ENCODE data around the gene TSPAN18.
A peak's percentile ranks its signal among the peaks of the same experiment; 100 is the strongest.

TSPAN18 gene

DNA sequence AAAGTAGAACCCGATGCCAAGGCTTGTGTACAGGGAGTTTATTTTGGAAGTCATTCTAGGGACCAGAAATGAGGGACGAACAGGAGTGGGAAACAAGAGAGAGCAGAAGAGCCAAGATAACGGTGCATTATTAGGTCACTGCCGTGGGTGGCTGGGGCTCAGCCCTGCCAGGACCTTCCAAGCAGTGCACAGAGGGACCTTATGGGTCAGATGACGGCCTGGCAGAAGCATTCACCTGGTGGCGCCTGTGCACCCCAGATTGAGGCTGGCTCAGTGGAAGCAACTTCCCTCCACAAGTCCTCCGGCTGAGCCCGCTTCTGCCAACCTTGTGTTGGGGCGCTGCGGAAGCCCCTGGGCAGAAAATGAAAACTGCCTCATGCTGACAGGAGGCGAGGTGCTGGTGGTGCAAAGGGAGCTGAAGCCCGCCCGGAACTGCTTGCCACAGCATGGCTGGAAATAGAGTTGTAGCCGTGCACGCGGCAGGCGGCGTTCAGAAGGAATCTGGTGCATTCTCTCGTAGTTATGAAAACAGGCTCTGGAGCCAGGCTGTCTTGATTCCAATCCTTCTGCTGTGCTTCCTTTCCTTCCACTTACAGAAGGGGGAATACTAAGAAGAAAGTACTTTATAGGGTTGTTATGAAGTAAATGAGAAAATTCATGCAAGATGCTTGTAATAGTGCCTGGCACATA lies 246.1 kb downstream of the TSPAN18 start:
- DNase-seq (ENCODE audit: low read depth), result peak; percentile 17
- TF ChIP-seq CTCF (conservative IDR thresholded peaks at IDR 0.05; ENCODE audit: low read length), result no peak
- no peak overlapping the region for H3K4me3 ChIP-seq (ENCODE audit: low read length)

GRCh38 chr11:44973632-44974401 lies 247.1 kb downstream of the TSPAN18 start:
- no peak for DNase-seq (ENCODE audit: low read depth)
- H3K4me3 ChIP-seq (ENCODE audit: low read length), result no peak overlapping the region
- TF ChIP-seq CTCF (conservative IDR thresholded peaks at IDR 0.05; ENCODE audit: low read length), result no peak

- DNase-seq (ENCODE audit: low read depth), result no peak
- H3K4me3 ChIP-seq (ENCODE audit: low read length), result no peak overlapping the region
- TF ChIP-seq CTCF (conservative IDR thresholded peaks at IDR 0.05; ENCODE audit: low read length), result no peak
Measured at GRCh38 chr11:44974402-44975000, 247.7 kb downstream of the TSPAN18 start.

DNA sequence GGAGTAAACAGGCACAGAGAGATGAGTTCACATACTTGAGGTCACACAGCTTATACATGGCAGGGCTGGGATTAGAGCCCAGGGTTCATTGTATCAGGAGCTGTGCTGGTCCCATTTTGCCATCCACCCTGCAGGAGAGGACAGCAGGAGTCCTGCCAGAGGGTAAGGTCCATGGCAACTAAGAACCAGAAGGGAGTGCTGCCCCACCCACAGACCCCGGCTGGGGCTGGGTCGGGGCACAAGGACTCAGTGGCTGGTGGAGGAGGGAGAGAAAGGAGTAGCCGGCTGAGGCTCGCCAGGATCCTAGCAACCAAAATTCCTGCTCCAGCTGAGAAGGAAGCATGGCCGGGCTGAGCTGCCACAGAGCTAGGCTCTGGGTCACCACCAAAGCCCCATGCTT lies 249.8 kb downstream of the TSPAN18 start:
- DNase-seq (ENCODE audit: low read depth), result no peak
- TF ChIP-seq CTCF (conservative IDR thresholded peaks at IDR 0.05; ENCODE audit: low read length), result no peak

GRCh38 chr11:44977493-44977984 lies 250.8 kb downstream of the TSPAN18 start:
- no peak overlapping the region for H3K4me3 ChIP-seq (ENCODE audit: low read length)
- no peak for DNase-seq (ENCODE audit: low read depth)
- peak; percentile 18 for TF ChIP-seq CTCF (conservative IDR thresholded peaks at IDR 0.05; ENCODE audit: low read length)

More for the DNA sequence above, 249.8 kb downstream of the TSPAN18 start:
- H3K4me3 ChIP-seq (ENCODE audit: low read length), result no peak overlapping the region

GRCh38 chr11:44978274-44978960 lies 251.7 kb downstream of the TSPAN18 start:
- H3K4me3 ChIP-seq (ENCODE audit: low read length), result no peak overlapping the region
- no peak for DNase-seq (ENCODE audit: low read depth)
- no peak for TF ChIP-seq CTCF (conservative IDR thresholded peaks at IDR 0.05; ENCODE audit: low read length)

Measured in AG10803 (cell line).